Liver (tissue), 9 donors: ENCODE data around the gene SLCO4A1. TPM values are rescaled to one million over a fixed set of nuclear protein-coding genes. Genes with fewer than 3 reads are reported as not detected.

Experiments used
- DNase-seq: peaks from one replicate; pipeline ENCODE4 v3.0.0-alpha.2; 2017; ENCODE audit warnings: low spot score
- H3K27ac ChIP-seq, 2 donors: one replicate each; pipeline ENCODE4 v1.7.0; 2013; ENCODE audit warnings: inconsistent platforms in 2 of 2, low read length in 2 of 2, control low read depth in 1 of 2, low read depth in 1 of 2, mild to moderate bottlenecking in 1 of 2
- H3K27me3 ChIP-seq, 4 donors: one replicate each; pipeline versions ENCODE4 v1.6.1 to v1.7.0; 2013; ENCODE audit warnings: low read length in 3 of 4, inconsistent platforms in 1 of 4, mild to moderate bottlenecking in 1 of 4, moderate library complexity in 1 of 4; ENCODE audit not compliant: control insufficient read depth in 4 of 4, insufficient read depth in 4 of 4
- H3K36me3 ChIP-seq, 4 donors: one replicate each; pipeline versions ENCODE4 v1.6.1 to v1.7.0; 2013; ENCODE audit warnings: low read length in 3 of 4, mild to moderate bottlenecking in 3 of 4, low read depth in 1 of 4, moderate library complexity in 1 of 4; ENCODE audit not compliant: control insufficient read depth in 4 of 4, insufficient read depth in 3 of 4
- H3K4me1 ChIP-seq, 4 donors: one replicate each; pipeline versions ENCODE4 v1.6.1 to v1.7.0; 2013; ENCODE audit warnings: low read length in 3 of 4, mild to moderate bottlenecking in 3 of 4, moderate library complexity in 1 of 4; ENCODE audit not compliant: control insufficient read depth in 4 of 4, insufficient read depth in 4 of 4
- H3K4me3 ChIP-seq, 3 donors: one replicate each; pipeline versions ENCODE4 v1.6.1 to v1.7.0; 2013; ENCODE audit warnings: low read length in 3 of 3, control low read depth in 1 of 3, low read depth in 1 of 3, mild to moderate bottlenecking in 1 of 3
- H3K9ac ChIP-seq, 2 donors: one replicate each; pipeline ENCODE4 v1.7.0; 2013; ENCODE audit warnings: low read length in 2 of 2, mild to moderate bottlenecking in 2 of 2, moderate library complexity in 2 of 2, control low read depth in 1 of 2, low read depth in 1 of 2
- H3K9me3 ChIP-seq, 4 donors: one replicate each; pipeline versions ENCODE4 v1.6.1 to v1.7.0; 2013; ENCODE audit warnings: low read length in 3 of 4; ENCODE audit not compliant: control insufficient read depth in 4 of 4
- ATF3 ChIP-seq: IDR thresholded peaks from 2 replicates; pipeline ENCODE4 v1.6.1; 2016; ENCODE audit warnings: antibody characterized with exemption
- CTCF ChIP-seq: fragments of 150-350 bp; IDR thresholded peaks from 2 replicates; pipeline ENCODE4 v1.5.1; 2017; ENCODE audit warnings: improper control_type of control experiment, low read depth, low read length; ENCODE audit not compliant: missing input control
- EGR1 ChIP-seq, 2 donors: IDR thresholded peaks; 2 replicates each; pipeline ENCODE4 v1.6.1; 2016 to 2018; ENCODE audit warnings: antibody characterized with exemption in 2 of 2, low read depth in 2 of 2
- FOXA1 ChIP-seq: IDR thresholded peaks from 2 replicates; pipeline ENCODE4 v1.6.1; 2016; ENCODE audit warnings: antibody characterized with exemption
- FOXA2 ChIP-seq: IDR thresholded peaks from 2 replicates; pipeline ENCODE4 v1.6.1; 2016; ENCODE audit warnings: antibody characterized with exemption
- GABPA ChIP-seq, 2 donors: IDR thresholded peaks in 1 of 2; conservative IDR thresholded peaks in 1 of 2; 2 replicates each; pipeline ENCODE4 v1.6.1; 2016; ENCODE audit warnings: antibody characterized with exemption in 2 of 2, mild to moderate bottlenecking in 1 of 2, moderate library complexity in 1 of 2
- HNF4A ChIP-seq, 2 donors: conservative IDR thresholded peaks; 2 replicates each; pipeline ENCODE4 v1.6.1; 2016; ENCODE audit warnings: antibody characterized with exemption in 2 of 2, mild to moderate bottlenecking in 2 of 2
- HNF4G ChIP-seq: IDR thresholded peaks from 2 replicates; pipeline ENCODE4 v1.6.1; 2016; ENCODE audit warnings: antibody characterized with exemption
- JUND ChIP-seq, 2 donors: IDR thresholded peaks; 2 replicates each; pipeline ENCODE4 v1.6.1; 2016; ENCODE audit warnings: antibody characterized with exemption in 2 of 2
- MAX ChIP-seq: IDR thresholded peaks from 2 replicates; pipeline ENCODE4 v1.6.1; 2016; ENCODE audit warnings: antibody characterized with exemption
- NR2F2 ChIP-seq: IDR thresholded peaks from 2 replicates; pipeline ENCODE4 v1.6.1; 2016; ENCODE audit warnings: antibody characterized with exemption
- RAD21 ChIP-seq, 2 donors: IDR thresholded peaks; 2 replicates each; pipeline ENCODE4 v1.6.1; 2016; ENCODE audit warnings: antibody characterized with exemption in 2 of 2, mild to moderate bottlenecking in 2 of 2
- REST ChIP-seq: IDR thresholded peaks from 2 replicates; pipeline ENCODE4 v1.6.1; 2016; ENCODE audit warnings: antibody characterized with exemption, mild to moderate bottlenecking
- RXRA ChIP-seq, 2 donors: IDR thresholded peaks; 2 replicates each; pipeline ENCODE4 v1.6.1; 2017 to 2018; ENCODE audit warnings: antibody characterized with exemption in 2 of 2, mild to moderate bottlenecking in 1 of 2
- SP1 ChIP-seq: IDR thresholded peaks from 2 replicates; pipeline ENCODE4 v1.6.1; 2018; ENCODE audit warnings: antibody characterized with exemption, mild to moderate bottlenecking
- TAF1 ChIP-seq: conservative IDR thresholded peaks from 2 replicates; pipeline ENCODE4 v1.6.1; 2016; ENCODE audit warnings: antibody characterized with exemption, mild to moderate bottlenecking
- YY1 ChIP-seq: IDR thresholded peaks from 2 replicates; pipeline ENCODE4 v1.6.1; 2016; ENCODE audit warnings: antibody characterized with exemption, mild to moderate bottlenecking
- ZBTB33 ChIP-seq: IDR thresholded peaks from 2 replicates; pipeline ENCODE4 v1.6.1; 2016; ENCODE audit warnings: antibody characterized with exemption
- WGBS: extraction: QIAGEN DNeasy Blood & Tissue Kit; methylation state at CpG from one replicate; pipeline ENCODE4 v1.1.7; 2013; 5-methylcytosine and 5-hydroxymethylcytosine counted together
- polyA plus RNA-seq, 2 donors: library from polyadenylated mRNA; stranded (reverse) in 1 of 2; unstranded in 1 of 2; fragments of 200-250 nt in 1 of 2; fragments of >200 nt in 1 of 2; fragmentation: Nextera tagmentation in 1 of 2; extraction: Ambion mirVana in 1 of 2; gene quantifications; one replicate each; pipeline versions ENCODE4 v1.2.1 to v1.2.3, GENCODE V29; 2013 to 2015
- total RNA-seq, 2 donors: library from RNA; depleted of rRNA; stranded (reverse); fragments of >200 nt; gene quantifications; one replicate each; pipeline ENCODE4 v1.2.3, GENCODE V29; 2014
- donor health status: healthy.
- donor health status: healthy.
- donor health status: healthy.
- donor health status: healthy.
- donor health status: healthy.

SLCO4A1 gene
- total and polyA plus RNA-seq, 4 donors, result 1.3 to 4.3 (median 2.6) TPM

GRCh38 chr20:62620625-62621024, 21.7 kb upstream of the SLCO4A1 start:
- H3K4me3 ChIP-seq, result no peak overlapping the region
- no peak overlapping the region for H3K27ac ChIP-seq
- H3K9me3 ChIP-seq, result no peaks in the 10 kb centered on the region
- WGBS, result 76% methylated on average over 13 of the region's 13 CpGs
- H3K4me1 ChIP-seq, result peaks cover 4 to 17% (median 7%) of the 10 kb centered on the region in 4 donors
- no peak for DNase-seq
- no peak overlapping the region for H3K9ac ChIP-seq
- H3K27me3 ChIP-seq, result peaks cover 0 to 3% (median 0%) of the 10 kb centered on the region in 4 donors
- no peak for TF ChIP-seq FOXA1
- no peak for TF ChIP-seq CTCF
- H3K36me3 ChIP-seq, result no peaks in the 10 kb centered on the region

GRCh38 chr20:62621251-62622110, 20.8 kb upstream of the SLCO4A1 start:
- Histone ChIP-seq H3K4me1 (peaks cover 4 to 17% (median 7%) of the 10 kb centered on the region in 4 donors), H3K27me3 (peaks cover 0 to 3% (median 0%) of the 10 kb centered on the region in 4 donors), H3K4me3 (no peak overlapping the region), H3K9ac (no peak overlapping the region), H3K36me3 (no peaks in the 10 kb centered on the region), H3K27ac (no peak overlapping the region), H3K9me3 (no peaks in the 10 kb centered on the region)
- DNase-seq, result no peak
- 87% methylated on average over 34 of the region's 34 CpGs for WGBS
- TF ChIP-seq FOXA2 (no peak), ATF3 (no peak), MAX (no peak), RAD21 (IDR thresholded peaks at IDR 0.05) (no peak), FOXA1 (no peak), HNF4G (no peak), EGR1 (IDR thresholded peaks at IDR 0.05; ENCODE audit: low read depth in 2 of 2) (no peak), RXRA (IDR thresholded peaks at IDR 0.05) (no peak), HNF4A (conservative IDR thresholded peaks at IDR 0.05) (no peak), GABPA (IDR thresholded peaks at IDR 0.05 in 1 of 2, conservative IDR thresholded peaks at IDR 0.05 in 1 of 2) (no peak), ZBTB33 (no peak), CTCF (no peak), JUND (IDR thresholded peaks at IDR 0.05) (no peak), NR2F2 (no peak), YY1 (no peak), SP1 (no peak), TAF1 (no peak), REST (no peak)
